K562 (cell line): ENCODE data around the gene MTARC2. TPM values are rescaled to one million over a fixed set of nuclear protein-coding genes. Genes with fewer than 3 reads are reported as not detected.

ENCODE experiments used
- HMGN3 ChIP-seq: IDR thresholded peaks from 2 replicates; pipeline ENCODE4 v1.6.1; 2011; ENCODE audit warnings: borderline replicate concordance, low read depth, mild to moderate bottlenecking, mixed read lengths, low read length; ENCODE audit not compliant: insufficient read length; ENCODE audit errors: extremely low read depth
- POLR2AphosphoS2 ChIP-seq: IDR thresholded peaks from 2 replicates; pipeline ENCODE4 v1.6.1; 2012; ENCODE audit warnings: low read length, improper control_type of control experiment
- polyA plus RNA-seq, 8 experiments: library from polyadenylated mRNA; depleted of rRNA in 4 of 8; stranded (reverse) in 5 of 8; unstranded in 3 of 8; fragments of >200 nt; fragmentation: Nextera tagmentation in 2 of 8; fragmentation: Illumina TruSeq in 1 of 8; extraction: Ambion mirVana in 2 of 8; extraction: Trizol in 1 of 8; gene quantifications; 2 replicates each; pipeline versions ENCODE4 v1.2.1 to v1.2.3, GENCODE V29; 2011 to 2014; ENCODE audit warnings: inconsistent platforms in 1 of 8, missing spikeins in 1 of 8
- total RNA-seq, 7 experiments: library from RNA; depleted of rRNA in 6 of 7; stranded (reverse); fragments of >200 nt in 6 of 7; fragmentation: Illumina TruSeq in 2 of 7; extraction: Trizol in 2 of 7; gene quantifications; 2 replicates each; pipeline versions ENCODE4 v1.2.1 to v1.2.3, GENCODE V29; 2011 to 2021; ENCODE audit warnings: low replicate concordance in 1 of 7
- TF ChIP-seq, protein P1 (sequence below): fragments of 450-650 bp; IDR thresholded peaks from 2 replicates; pipeline ENCODE4 v1.6.1; 2016; ENCODE audit warnings: mild to moderate bottlenecking, moderate library complexity
- TF ChIP-seq, protein P2 (sequence below): fragments of 250-450 bp; sonication (Bioruptor Pico); IDR thresholded peaks from 2 replicates; pipeline ENCODE4 v1.5.0; 2021; ENCODE audit warnings: mild to moderate bottlenecking, moderate library complexity
- TF ChIP-seq, protein P3 (sequence below): fragments of 200-800 bp; sonication (Bioruptor generic); IDR thresholded peaks from 2 replicates; pipeline ENCODE4 v1.6.1; 2017; ENCODE audit warnings: missing genetic modification characterization, missing compliant biosample characterization
- TF ChIP-seq, protein P4 (sequence below), 2 experiments: fragments of 150-350 bp in 1 of 2; IDR thresholded peaks; 2 replicates each; pipeline ENCODE4 v1.6.1; 2012 to 2016; ENCODE audit warnings: low read depth in 2 of 2, low read length in 2 of 2, mild to moderate bottlenecking in 1 of 2, moderate library complexity in 1 of 2

The MTARC2 gene
- total and polyA plus RNA-seq, 9 of the 15 experiments (the other 6 are each of a cell fraction or from before 2014, with no cell fraction given), result 0.03 to 0.35 TPM; not detected in 7

DNA sequence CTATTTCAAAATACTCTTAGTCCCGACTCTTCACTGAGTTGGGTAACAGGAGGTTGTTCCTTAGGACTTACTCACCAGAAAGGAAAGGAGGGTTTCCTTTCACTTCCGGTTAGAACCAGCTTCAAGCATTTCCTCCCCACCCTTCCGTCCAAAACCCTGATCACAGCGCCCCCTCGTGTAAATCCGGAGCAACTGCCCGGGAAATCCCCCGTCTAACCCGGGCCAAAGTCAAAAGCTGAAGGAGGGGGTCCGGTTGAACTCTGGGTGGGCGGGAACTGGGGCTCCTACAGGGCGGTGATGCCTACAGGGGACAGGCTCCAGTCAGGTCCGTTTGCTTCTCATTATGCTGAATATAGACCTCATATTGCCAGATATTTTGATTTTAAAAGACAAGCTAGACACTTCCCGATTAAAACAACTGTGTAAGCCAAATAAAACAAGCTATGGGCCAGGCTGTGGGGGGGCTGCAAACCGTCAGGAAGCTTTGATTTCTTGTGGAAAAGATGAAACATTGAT, 15.0 kb upstream of the MTARC2 start (continued):
- TF ChIP-seq, protein P1, sequence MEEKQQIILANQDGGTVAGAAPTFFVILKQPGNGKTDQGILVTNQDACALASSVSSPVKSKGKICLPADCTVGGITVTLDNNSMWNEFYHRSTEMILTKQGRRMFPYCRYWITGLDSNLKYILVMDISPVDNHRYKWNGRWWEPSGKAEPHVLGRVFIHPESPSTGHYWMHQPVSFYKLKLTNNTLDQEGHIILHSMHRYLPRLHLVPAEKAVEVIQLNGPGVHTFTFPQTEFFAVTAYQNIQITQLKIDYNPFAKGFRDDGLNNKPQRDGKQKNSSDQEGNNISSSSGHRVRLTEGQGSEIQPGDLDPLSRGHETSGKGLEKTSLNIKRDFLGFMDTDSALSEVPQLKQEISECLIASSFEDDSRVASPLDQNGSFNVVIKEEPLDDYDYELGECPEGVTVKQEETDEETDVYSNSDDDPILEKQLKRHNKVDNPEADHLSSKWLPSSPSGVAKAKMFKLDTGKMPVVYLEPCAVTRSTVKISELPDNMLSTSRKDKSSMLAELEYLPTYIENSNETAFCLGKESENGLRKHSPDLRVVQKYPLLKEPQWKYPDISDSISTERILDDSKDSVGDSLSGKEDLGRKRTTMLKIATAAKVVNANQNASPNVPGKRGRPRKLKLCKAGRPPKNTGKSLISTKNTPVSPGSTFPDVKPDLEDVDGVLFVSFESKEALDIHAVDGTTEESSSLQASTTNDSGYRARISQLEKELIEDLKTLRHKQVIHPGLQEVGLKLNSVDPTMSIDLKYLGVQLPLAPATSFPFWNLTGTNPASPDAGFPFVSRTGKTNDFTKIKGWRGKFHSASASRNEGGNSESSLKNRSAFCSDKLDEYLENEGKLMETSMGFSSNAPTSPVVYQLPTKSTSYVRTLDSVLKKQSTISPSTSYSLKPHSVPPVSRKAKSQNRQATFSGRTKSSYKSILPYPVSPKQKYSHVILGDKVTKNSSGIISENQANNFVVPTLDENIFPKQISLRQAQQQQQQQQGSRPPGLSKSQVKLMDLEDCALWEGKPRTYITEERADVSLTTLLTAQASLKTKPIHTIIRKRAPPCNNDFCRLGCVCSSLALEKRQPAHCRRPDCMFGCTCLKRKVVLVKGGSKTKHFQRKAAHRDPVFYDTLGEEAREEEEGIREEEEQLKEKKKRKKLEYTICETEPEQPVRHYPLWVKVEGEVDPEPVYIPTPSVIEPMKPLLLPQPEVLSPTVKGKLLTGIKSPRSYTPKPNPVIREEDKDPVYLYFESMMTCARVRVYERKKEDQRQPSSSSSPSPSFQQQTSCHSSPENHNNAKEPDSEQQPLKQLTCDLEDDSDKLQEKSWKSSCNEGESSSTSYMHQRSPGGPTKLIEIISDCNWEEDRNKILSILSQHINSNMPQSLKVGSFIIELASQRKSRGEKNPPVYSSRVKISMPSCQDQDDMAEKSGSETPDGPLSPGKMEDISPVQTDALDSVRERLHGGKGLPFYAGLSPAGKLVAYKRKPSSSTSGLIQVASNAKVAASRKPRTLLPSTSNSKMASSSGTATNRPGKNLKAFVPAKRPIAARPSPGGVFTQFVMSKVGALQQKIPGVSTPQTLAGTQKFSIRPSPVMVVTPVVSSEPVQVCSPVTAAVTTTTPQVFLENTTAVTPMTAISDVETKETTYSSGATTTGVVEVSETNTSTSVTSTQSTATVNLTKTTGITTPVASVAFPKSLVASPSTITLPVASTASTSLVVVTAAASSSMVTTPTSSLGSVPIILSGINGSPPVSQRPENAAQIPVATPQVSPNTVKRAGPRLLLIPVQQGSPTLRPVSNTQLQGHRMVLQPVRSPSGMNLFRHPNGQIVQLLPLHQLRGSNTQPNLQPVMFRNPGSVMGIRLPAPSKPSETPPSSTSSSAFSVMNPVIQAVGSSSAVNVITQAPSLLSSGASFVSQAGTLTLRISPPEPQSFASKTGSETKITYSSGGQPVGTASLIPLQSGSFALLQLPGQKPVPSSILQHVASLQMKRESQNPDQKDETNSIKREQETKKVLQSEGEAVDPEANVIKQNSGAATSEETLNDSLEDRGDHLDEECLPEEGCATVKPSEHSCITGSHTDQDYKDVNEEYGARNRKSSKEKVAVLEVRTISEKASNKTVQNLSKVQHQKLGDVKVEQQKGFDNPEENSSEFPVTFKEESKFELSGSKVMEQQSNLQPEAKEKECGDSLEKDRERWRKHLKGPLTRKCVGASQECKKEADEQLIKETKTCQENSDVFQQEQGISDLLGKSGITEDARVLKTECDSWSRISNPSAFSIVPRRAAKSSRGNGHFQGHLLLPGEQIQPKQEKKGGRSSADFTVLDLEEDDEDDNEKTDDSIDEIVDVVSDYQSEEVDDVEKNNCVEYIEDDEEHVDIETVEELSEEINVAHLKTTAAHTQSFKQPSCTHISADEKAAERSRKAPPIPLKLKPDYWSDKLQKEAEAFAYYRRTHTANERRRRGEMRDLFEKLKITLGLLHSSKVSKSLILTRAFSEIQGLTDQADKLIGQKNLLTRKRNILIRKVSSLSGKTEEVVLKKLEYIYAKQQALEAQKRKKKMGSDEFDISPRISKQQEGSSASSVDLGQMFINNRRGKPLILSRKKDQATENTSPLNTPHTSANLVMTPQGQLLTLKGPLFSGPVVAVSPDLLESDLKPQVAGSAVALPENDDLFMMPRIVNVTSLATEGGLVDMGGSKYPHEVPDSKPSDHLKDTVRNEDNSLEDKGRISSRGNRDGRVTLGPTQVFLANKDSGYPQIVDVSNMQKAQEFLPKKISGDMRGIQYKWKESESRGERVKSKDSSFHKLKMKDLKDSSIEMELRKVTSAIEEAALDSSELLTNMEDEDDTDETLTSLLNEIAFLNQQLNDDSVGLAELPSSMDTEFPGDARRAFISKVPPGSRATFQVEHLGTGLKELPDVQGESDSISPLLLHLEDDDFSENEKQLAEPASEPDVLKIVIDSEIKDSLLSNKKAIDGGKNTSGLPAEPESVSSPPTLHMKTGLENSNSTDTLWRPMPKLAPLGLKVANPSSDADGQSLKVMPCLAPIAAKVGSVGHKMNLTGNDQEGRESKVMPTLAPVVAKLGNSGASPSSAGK, result no peak
- no peak for TF ChIP-seq POLR2AphosphoS2
- TF ChIP-seq, protein P2, sequence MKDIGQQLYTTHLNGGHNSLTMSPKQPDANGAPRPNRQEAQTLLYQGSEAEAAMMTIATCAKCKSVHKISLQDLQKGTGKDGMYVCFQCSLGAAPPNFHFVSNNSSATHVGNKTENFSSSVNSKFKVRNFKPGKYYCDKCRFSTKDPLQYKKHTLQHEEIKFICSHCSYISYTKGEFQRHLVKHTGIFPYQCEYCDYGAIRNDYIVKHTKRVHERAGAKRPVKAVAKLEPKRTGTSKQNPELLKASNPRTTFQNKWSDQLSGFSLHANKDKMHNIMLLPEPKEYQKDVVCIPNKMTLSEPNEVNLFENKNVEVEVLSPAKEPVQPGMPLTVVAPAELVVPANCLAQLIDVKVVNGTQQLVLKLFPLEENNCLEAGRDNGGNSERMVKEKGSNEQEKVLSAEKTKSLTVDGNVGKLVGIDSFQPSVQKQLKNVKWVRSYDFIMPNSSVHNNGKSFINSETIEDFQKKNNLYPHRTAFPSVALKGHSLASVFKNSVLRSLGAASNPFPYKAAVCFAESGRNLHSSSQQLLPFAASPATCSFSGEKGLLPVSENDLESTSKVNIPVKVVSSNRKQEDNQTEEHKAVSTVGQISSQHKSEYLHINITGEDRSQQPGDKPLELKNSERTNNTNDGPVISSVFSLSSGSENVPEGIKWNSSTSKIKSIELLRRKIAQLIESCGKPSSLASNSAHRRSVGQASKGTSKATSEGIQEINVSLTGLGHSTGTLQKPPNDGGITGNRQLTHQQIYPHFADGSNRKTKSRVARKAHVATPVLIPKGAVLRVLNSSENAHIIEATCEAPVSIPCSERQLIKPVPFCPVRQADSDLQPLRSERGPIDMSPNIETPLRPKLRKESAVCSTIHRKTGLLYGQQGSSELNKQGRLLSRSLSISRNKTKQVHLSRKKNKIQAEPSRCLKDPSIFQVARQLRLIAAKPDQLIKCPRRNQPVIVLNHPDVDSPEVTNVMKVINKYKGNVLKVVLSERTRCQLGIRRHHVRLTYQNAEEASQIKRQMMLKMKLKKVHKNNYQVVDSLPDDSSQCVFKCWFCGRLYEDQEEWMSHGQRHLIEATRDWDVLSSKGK (CRISPR knock-in tag), result no peak
- no peak for TF ChIP-seq HMGN3
- TF ChIP-seq, protein P3, sequence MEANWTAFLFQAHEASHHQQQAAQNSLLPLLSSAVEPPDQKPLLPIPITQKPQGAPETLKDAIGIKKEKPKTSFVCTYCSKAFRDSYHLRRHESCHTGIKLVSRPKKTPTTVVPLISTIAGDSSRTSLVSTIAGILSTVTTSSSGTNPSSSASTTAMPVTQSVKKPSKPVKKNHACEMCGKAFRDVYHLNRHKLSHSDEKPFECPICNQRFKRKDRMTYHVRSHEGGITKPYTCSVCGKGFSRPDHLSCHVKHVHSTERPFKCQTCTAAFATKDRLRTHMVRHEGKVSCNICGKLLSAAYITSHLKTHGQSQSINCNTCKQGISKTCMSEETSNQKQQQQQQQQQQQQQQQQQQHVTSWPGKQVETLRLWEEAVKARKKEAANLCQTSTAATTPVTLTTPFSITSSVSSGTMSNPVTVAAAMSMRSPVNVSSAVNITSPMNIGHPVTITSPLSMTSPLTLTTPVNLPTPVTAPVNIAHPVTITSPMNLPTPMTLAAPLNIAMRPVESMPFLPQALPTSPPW (CRISPR knock-in tag), result peak; percentile 75
- TF ChIP-seq, protein P4, sequence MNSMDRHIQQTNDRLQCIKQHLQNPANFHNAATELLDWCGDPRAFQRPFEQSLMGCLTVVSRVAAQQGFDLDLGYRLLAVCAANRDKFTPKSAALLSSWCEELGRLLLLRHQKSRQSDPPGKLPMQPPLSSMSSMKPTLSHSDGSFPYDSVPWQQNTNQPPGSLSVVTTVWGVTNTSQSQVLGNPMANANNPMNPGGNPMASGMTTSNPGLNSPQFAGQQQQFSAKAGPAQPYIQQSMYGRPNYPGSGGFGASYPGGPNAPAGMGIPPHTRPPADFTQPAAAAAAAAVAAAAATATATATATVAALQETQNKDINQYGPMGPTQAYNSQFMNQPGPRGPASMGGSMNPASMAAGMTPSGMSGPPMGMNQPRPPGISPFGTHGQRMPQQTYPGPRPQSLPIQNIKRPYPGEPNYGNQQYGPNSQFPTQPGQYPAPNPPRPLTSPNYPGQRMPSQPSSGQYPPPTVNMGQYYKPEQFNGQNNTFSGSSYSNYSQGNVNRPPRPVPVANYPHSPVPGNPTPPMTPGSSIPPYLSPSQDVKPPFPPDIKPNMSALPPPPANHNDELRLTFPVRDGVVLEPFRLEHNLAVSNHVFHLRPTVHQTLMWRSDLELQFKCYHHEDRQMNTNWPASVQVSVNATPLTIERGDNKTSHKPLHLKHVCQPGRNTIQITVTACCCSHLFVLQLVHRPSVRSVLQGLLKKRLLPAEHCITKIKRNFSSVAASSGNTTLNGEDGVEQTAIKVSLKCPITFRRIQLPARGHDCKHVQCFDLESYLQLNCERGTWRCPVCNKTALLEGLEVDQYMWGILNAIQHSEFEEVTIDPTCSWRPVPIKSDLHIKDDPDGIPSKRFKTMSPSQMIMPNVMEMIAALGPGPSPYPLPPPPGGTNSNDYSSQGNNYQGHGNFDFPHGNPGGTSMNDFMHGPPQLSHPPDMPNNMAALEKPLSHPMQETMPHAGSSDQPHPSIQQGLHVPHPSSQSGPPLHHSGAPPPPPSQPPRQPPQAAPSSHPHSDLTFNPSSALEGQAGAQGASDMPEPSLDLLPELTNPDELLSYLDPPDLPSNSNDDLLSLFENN (IDR thresholded peaks at IDR 0.05; ENCODE audit: low read depth in 2 of 2, low read length in 2 of 2), result no peak
